ENCODE results near the gene NLK. TPM values are rescaled to one million over a fixed set of nuclear protein-coding genes. Genes with fewer than 3 reads are reported as not detected.
A peak's percentile ranks its signal among the peaks of the same experiment; 100 is the strongest.

NLK gene
- total RNA-seq, 1 experiment from 2014 or later = 14.6 TPM

- no peaks in the 10 kb centered on the region for H3K36me3 Mint-ChIP-seq (ENCODE audit: insufficient read depth, unreplicated experiment)
- DNase-seq (ENCODE audit: unreplicated experiment) = no peak
- H3K4me3 Mint-ChIP-seq (ENCODE audit: unreplicated experiment) = no peak overlapping the region
- intact Hi-C loops (cut with micrococcal nuclease) = no loop called here
- no peak for TF ChIP-seq CTCF (IDR thresholded peaks at IDR 0.05; ENCODE audit: unreplicated experiment)
- H3K9me3 Mint-ChIP-seq (ENCODE audit: unreplicated experiment) = peaks cover under 1% of the 10 kb centered on the region
- ChIA-PET CTCF (interaction anchor here (0.6 to 1.6 kb wide), 4 partner anchors 10 to 184 kb away, joined by 3 to 6 read pairs (median 3); partner anchors contain the start of gene IFT20), POLR2A (interaction anchor here (0.9 kb wide), 2 partner anchors 11 to 62 kb away, joined by 3 to 4 read pairs; no protein-coding TSS in a partner anchor)
- no peaks in the 10 kb centered on the region for H3K27me3 Mint-ChIP-seq (ENCODE audit: insufficient read depth, unreplicated experiment)
- no TSS peak for BruUV-seq (replicated peaks)
- H3K27ac Mint-ChIP-seq (ENCODE audit: low read depth, unreplicated experiment) = no peak overlapping the region
- peaks cover 7% of the 10 kb centered on the region for H3K4me1 Mint-ChIP-seq (ENCODE audit: insufficient read depth, unreplicated experiment)
Observed at GRCh38 chr17:28216052-28216451, 173.6 kb downstream of the NLK start.

GRCh38 chr17:28216528-28216927, 174.1 kb downstream of the NLK start:
- POLR2A ChIA-PET = interaction anchor here (0.9 kb wide), 2 partner anchors 11 to 61 kb away, joined by 3 to 4 read pairs; no protein-coding TSS in a partner anchor
- no peaks in the 10 kb centered on the region for H3K9me3 Mint-ChIP-seq (ENCODE audit: unreplicated experiment)
- peak; percentile 32 for DNase-seq (ENCODE audit: unreplicated experiment)

GRCh38 chr17:28219771-28220170, 177.3 kb downstream of the NLK start:
- Mint-ChIP-seq H3K4me1 (ENCODE audit: insufficient read depth, unreplicated experiment) (peaks cover 7% of the 10 kb centered on the region), H3K36me3 (ENCODE audit: insufficient read depth, unreplicated experiment) (no peaks in the 10 kb centered on the region), H3K4me3 (ENCODE audit: unreplicated experiment) (no peak overlapping the region), H3K9me3 (ENCODE audit: unreplicated experiment) (no peaks in the 10 kb centered on the region), H3K27ac (ENCODE audit: low read depth, unreplicated experiment) (no peak overlapping the region), H3K27me3 (ENCODE audit: insufficient read depth, unreplicated experiment) (no peaks in the 10 kb centered on the region)
- no peak for DNase-seq (ENCODE audit: unreplicated experiment)
- ChIA-PET POLR2A (no interaction called here), CTCF (no interaction called here)
- intact Hi-C loops (cut with micrococcal nuclease) = no loop called here
- BruUV-seq (replicated peaks) = no TSS peak
- TF ChIP-seq CTCF (IDR thresholded peaks at IDR 0.05; ENCODE audit: unreplicated experiment) = no peak

More at GRCh38 chr17:28216528-28216927, 174.1 kb downstream of the NLK start:
- CTCF ChIA-PET = interaction anchor here (0.6 to 1.6 kb wide), 4 partner anchors 11 to 323 kb away, joined by 3 to 6 read pairs (median 3); partner anchors contain the start of gene IFT20
- no peak overlapping the region for H3K4me3 Mint-ChIP-seq (ENCODE audit: unreplicated experiment)
- no peaks in the 10 kb centered on the region for H3K36me3 Mint-ChIP-seq (ENCODE audit: insufficient read depth, unreplicated experiment)
- BruUV-seq (replicated peaks) = no TSS peak
- H3K4me1 Mint-ChIP-seq (ENCODE audit: insufficient read depth, unreplicated experiment) = peaks cover 7% of the 10 kb centered on the region
- intact Hi-C loops (cut with micrococcal nuclease) = no loop called here
- no peak for TF ChIP-seq CTCF (IDR thresholded peaks at IDR 0.05; ENCODE audit: unreplicated experiment)
- no peaks in the 10 kb centered on the region for H3K27me3 Mint-ChIP-seq (ENCODE audit: insufficient read depth, unreplicated experiment)
- H3K27ac Mint-ChIP-seq (ENCODE audit: low read depth, unreplicated experiment) = no peak overlapping the region

GRCh38 chr17:28221751-28222414, 179.4 kb downstream of the NLK start:
- no TSS peak for BruUV-seq (replicated peaks)
- no peaks in the 10 kb centered on the region for H3K9me3 Mint-ChIP-seq (ENCODE audit: unreplicated experiment)
- CTCF ChIA-PET = interaction anchor here (0.7 kb wide), 1 partner anchor 99 kb away, joined by 3 read pairs; no protein-coding TSS in a partner anchor
- H3K4me3 Mint-ChIP-seq (ENCODE audit: unreplicated experiment) = no peak overlapping the region
- POLR2A ChIA-PET = interaction anchor here (0.5 kb wide), 1 partner anchor 163 kb away, joined by 4 read pairs; no protein-coding TSS in a partner anchor
- DNase-seq (ENCODE audit: unreplicated experiment) = no peak
- no peak for TF ChIP-seq CTCF (IDR thresholded peaks at IDR 0.05; ENCODE audit: unreplicated experiment)
- no peaks in the 10 kb centered on the region for H3K27me3 Mint-ChIP-seq (ENCODE audit: insufficient read depth, unreplicated experiment)
- H3K27ac Mint-ChIP-seq (ENCODE audit: low read depth, unreplicated experiment) = no peak overlapping the region
- peaks cover 1% of the 10 kb centered on the region for H3K4me1 Mint-ChIP-seq (ENCODE audit: insufficient read depth, unreplicated experiment)
- H3K36me3 Mint-ChIP-seq (ENCODE audit: insufficient read depth, unreplicated experiment) = no peaks in the 10 kb centered on the region
- intact Hi-C loops (cut with micrococcal nuclease) = no loop called here

Data from MCF 10A (cell line).